Stimulated activated CD4-positive, alpha-beta T cell treated with anti-CD3 and anti-CD28 coated beads, TNF-alpha, amount 100 ng/mL, for 24 hours (primary cell): ENCODE data around the gene KCND1.

Experiments used
- DNase-seq, 3 experiments: peaks; one replicate each; pipeline ENCODE4 v3.0.0-alpha.2; 2020; ENCODE audit warnings: low read depth in 3 of 3

Gene KCND1

DNA sequence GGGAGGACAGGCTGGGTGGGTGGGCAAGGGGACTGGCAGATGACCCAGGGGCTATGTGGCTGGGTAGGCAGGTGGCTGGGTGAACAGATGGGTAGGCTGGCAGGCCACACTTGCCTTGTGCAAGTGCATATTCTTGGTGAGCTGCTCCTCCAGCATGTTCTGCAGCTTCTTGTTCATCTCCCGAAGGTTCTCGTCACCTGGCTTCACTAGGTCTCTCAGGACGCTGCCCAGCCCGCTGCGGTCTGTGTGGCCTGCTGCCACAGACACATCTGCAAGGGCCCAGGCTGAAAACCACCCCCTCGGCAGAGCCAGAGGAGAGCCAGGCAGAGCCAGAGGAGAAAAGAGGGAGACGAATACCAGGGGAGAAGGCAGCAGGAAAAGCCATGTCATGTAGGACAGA lies 3.4 kb upstream of the KCND1 start:
- DNase-seq: no peak

DNA sequence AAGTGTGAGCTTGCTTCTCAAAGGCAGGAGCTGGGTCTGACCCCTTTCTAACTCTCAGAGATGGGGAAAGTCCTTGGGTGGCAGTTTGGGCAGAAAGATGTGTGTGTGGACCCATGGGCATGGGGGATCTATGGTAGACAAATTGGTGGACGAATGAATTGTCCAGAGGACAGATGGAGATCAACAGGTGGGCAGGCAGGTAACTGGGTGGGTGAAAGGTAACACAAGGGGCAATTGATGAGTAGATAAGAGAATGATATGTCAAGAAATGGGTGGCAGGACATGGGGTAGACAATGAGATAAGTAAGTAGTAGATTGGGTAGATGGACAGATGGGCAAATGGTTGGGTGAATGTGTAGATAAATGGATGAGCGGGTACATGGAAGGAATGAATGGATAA lies 2.9 kb upstream of the KCND1 start:
- no peak for DNase-seq

DNA sequence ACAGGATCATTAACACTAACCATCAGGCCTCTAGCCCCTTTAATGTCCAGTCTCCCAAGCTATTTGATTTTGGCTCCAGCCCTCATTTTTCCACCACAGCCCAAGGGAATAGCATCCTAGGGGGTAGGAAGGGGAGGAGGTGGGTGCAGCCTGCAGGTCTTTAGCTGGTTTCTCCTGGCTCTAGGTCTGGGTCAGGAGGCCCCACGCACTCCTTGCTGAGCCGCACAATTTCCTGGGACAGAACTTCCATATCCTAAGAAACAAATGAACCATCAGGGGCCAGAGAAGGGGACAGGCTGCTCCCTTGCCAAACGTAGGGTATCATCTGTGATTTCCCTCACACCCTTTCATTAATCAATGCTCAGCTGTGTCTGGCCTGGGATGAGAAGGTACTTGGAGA lies 2.4 kb upstream of the KCND1 start:
- no peak for DNase-seq

DNA sequence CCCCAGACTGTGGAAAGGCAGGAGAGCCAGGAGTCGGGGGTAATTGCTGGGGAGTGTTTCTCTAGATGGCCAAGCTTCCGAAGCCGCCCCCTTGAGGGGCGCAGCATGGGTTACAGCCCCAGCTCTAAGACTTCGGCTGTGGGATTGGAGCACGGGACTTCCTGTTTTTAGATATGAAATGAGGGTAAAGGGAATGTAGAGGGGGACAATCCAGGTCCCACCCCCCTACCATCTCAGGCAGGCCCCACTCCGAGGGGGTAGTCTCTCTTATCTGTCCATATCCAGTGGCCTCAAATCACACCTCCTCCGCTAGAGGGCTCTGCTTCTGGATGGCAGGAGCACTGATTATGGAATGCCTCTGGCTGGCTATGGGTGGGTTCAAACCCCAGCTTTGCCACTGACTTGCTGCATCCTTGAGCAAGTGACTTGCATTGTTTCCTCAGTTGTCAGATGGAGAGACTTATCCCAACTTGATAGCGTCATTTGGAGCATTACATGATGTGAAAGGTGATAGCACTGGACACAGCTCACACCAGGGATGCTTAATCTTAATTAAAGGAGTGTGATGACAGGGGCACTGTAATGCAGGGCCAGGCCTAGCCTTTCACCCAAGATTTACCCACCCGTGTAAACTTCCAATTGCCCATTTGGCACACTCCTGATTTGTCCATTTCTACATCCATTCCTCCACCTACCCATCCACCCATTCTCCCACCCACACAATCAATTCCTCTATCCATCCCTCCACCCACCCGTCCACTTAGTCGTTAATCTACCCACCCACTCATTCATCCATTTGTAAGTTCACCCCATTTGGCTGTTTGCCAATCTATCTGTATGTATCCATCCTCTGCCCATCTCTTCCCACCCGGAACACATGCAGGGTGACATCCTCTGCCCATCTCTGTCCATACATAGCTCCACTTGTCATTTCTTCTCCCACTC lies 848 bp upstream of the KCND1 start:
- DNase-seq: peak in 1 of 3 experiments; percentile 12

DNA sequence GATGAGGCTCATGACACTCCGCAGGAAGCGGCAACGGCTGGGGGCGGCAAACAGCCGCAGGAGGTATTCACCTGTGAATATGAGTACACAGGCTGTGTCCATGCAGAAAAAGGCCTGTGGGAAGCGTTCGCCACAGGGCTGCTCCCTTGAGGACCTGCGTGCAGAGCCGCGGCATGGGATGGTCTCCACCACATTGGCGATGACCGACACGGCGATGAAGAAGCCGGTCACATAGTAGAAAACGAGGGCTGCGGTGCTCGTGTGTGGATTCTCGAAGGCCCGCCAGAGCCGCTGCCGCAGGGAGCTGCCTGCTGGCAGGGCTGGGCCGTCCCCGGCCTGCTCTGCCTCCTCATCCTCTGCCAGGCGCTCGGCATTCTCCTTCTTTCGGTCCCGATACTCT lies 2.2 kb downstream of the KCND1 start:
- DNase-seq: no peak

DNA sequence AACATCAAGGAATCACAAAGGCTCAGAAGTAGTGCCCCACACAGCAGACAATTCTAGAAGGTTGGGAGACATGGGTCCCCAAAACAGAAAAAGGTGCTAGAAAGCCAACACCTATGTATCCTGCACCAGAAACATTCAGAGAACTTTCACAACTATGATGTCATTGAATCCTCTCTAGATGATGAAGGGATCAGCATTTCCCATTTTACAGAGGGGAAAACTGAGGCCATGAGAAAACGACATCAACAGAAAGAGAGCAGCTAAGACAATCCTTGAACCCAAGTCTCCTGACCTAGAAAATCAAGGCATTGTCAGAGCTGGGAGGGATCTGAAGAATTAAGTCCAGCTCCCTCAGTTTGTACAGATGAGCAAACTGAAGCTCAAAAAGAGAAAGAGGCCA lies 3.3 kb downstream of the KCND1 start:
- DNase-seq: no peak

DNA sequence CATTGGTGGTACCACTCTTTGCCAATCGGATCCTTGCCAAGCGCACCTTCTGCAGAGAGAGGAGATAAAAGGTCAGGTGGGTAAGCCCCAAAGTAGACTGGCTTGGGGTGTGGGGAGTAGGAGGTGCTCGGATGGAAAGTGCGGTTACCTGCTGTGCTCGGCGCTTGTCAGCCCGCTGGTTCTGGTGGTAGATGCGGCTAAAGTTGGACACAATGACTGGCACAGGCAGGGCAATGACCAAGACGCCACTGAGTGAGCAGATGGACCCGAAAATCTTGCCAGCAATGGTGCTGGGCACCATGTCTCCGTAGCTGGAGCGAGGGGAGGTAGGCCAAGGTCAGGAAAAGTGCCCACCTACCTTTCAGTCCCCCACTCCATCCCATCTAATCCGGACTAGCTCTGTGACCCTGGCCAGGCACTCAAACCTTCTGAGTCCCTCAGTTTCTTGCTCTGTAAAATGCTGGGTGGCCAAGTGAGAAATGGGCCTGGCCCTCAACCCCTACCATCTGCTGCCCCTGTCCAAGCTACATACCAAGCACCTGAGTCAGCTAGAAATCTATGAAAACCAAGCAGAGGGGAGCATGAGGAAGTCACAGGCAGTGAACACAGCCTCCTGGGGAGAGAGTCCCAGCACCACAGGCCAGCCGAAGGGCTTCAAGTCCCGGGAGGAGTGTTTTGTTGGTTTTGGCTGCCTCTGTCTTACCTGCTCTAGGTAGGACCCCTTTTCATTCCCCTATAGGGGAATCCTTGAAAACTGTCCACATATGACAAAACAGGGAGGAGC lies 4.7 kb downstream of the KCND1 start:
- DNase-seq: no peak

DNA sequence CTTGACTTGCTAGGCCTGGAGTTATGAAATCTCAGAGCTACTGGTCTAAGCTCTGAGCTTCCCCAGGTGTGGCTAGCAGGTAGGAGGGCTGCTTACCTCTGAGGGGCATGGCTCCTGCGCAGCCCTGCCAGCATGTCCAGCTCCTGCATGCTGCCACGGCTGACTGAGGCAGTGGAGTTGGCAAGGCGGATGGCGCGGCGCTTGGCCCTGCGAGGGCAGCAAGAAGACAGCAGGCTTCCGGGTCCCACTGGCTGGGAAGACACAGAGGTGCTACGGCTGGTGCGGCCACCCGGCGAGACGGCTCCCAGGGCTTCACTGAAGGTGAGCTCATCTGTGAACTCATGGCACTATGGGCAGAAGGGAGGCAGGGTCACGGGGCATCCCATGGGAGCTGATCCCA lies 5.7 kb downstream of the KCND1 start:
- DNase-seq: no peak

DNA sequence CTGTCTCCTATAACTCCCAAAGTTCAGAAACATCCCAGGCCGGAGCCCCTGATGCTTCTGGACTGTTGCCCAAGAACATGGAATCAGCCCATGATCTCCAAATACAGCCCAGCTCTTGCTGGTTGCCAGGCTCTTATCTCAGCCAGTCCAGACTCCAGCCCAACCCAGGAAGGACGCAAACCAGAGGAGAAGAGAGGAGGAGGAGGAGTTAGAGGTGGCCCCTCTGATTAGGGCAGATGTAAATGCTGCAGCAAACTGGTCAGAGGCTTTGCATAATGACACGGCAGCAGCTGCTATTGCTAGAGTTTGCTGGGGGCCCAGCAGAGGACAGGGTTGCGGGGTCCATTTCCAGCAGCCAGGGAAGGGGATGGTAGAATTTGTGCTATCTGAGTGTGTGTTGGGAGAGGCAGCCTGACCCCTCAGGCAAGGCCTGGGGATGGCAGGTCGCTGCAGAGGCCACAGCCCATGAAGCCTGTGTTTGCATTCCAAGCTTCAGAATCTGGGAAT lies 10.0 kb downstream of the KCND1 start:
- no peak for DNase-seq

DNA sequence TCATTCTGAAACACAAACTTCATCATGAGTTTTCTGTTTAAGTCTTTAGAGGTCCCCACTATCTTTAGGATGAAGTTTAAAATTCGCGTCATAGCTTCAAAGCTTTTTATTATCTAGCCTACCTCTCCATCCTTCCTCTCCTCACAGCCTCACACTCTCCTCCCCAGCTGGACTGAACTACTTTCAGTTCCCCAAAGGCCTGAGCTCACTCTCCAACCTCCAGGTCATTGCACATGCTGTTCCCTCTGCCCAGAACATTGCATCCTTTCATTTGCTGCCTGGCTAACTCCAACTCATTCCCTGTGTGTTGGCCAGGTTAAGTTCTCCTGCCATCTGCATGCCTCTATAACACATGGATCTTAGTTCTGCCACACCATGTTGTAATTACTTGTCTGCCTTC lies 11.4 kb downstream of the KCND1 start:
- no peak for DNase-seq

DNA sequence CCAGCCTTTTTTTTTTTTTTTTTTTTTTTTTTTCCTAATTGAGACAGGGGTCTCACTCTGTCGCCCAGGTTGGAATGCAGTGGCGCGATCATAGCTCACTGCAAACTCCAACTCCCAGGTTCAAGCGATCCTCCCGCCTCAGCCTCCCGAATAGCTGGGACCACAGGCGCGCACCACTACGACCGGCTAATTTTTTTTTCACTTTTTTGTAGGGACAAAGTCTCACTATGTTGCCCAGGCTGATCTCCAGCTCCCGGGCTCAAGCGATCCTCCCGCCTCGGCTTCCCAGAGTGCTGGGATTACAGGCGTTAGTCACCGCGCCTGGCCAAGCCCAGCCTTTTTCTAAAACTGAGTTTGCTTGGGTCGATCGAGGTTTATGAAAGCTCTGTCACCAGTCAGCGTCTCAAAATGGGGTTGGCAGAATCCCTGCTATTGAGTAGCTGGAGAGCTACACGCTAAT lies 13.0 kb downstream of the KCND1 start:
- no peak for DNase-seq

DNA sequence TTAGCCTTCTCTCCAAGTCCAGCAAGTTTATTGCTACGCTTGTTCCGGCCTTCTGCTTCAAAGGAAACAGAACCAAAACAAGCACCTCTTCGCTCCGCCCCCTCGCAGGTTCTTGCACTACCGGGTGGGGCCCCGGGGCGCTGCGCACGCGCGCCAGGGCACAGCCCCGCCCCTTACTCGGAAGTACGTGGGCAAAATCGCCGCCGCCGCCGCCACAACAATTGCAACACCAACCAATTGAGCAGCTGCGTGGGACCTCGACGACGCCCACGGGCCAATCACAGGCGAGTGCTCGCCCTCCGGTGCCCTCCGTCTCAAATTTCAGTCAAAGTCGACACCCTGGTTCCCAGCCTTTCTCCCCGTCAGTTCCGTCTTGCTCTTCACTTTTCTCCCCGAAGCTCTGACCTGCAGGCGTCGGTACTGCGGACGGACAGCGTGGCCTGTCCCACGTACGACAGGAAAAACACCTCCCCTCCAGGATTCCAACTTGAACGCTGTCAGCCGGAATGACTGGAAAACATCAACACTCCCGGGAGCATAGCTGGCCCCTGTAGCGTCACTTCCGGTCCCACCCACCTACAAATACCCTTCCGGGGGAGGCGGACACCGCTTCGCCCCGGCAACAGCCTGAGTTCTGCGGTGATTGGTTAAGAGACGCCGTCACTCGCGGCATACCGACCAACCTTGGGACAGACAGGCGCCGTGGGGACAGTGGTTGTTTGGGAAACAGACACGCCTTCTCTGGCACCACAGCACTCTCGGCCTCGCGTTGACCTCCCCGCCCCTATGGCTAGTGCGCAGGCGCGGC lies 13.6 kb downstream of the KCND1 start:
- DNase-seq: peak; percentile 79 to 89 (median 86)

DNA sequence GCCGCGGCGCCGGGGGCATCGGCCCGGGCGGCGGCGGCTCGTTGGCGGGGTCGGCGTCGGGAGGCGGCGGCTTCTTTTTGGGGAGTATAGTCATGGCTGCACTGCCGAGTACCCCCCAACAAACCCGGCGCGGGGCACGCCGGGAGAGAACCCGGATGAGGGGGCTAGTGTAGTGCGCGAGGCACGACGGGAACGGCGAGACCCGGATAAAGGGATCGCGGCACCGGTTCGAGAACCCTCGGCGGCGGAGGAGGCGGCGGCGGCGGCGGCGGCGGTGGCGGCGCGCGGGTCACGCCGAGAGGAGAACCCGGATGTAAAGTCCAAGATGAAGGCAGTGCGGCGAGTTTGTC lies 14.2 kb downstream of the KCND1 start, which contains the start of gene OTUD5:
OTUD5 (minus strand) TSS at position 131 of the 350 bp plus-strand sequence; CDS start at position 94, 37 bp downstream.
- DNase-seq: peak; percentile 35 to 70 (median 57)

DNA sequence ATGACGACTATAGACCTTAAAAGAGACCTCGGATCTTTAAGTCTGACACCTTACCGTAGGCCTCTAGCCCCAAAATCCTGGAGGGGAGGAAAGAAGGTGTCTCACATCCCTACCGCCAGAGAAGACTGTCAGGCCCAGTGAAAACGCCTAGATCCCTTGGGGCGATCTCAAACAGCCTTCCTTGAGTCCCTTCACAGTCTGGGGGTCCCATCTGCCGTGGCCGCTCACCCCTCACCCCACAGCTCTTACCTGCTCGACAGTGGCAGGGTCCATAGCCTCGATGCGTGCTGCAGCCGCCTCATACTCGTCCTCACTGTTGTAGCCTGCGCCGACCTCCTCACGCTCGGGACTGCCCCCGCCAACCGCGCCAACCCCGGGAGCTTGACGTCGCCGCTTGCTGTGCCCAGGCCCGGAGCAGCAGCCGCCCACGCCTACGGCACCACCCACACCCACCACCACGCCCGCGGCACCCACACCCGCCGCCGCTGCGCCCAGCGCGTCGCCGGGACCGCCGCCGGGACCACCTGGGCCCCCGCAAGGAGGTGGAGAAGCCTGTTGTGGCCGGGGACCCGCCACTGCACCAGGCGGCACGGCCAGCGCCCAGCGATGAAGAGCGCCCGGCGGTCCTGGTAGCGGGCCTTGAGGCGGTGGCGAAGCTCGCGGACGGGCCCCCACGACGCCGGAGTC lies 14.8 kb downstream of the KCND1 start:
- peak in 1 of 3 experiments; percentile 50 for DNase-seq

DNA sequence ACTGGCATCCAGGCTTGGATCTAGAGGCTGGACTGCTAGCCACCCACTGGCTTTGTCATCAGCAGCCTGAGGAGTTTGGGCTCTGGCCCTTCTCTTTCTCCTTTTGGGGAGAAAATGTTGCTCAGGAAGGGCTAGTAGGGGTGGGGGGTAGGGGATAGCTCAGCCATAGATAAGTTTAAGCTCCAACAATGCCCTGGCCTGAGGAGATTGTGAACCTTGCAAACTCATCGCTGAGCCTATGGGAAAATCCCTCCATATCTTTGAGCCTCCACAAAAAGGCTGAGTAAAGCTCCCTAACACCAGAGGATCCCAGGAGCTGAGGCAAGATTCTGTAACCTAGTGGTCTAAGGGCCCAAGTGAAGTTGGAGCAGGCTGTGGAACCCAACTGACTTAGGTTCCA lies 23.1 kb downstream of the KCND1 start:
- no peak for DNase-seq

DNA sequence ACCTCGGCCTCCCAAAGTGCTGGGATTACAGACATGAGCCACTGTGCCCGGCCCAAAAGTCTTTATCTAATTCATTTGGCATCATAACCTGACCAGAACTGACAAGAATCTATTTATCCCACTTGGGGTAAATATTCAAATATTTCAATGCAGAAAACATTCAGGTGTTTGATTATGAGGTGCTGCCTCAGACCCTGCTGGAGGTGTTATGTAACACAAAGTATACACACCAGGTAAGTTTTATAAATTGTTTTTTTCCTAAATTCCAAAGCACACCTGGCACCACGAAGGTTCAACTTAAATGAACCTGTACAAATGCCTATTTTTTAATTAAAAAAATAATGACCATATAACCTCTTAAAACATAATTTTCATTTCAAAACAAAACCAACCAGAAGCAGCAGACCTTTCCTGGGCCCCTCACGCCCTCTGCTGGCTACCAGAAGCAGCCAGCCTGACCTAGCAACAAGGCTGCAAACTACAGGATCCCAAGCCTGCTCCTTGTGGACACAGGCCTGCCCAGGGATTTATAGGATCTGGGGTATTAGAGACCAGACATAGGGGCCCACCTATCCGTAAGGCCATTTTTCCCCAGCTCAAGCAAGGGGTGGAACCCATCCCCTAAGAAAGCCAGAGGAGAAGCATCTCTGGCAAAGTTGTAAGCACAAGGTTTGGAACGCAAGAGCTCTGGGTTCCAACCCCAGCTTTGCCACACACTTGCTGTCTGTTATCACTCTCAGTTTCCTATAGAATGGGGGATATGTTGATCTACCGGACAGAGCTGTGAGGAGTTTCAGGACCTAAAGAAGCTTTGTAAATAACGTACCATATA lies 25.9 kb downstream of the KCND1 start:
- DNase-seq: no peak

DNA sequence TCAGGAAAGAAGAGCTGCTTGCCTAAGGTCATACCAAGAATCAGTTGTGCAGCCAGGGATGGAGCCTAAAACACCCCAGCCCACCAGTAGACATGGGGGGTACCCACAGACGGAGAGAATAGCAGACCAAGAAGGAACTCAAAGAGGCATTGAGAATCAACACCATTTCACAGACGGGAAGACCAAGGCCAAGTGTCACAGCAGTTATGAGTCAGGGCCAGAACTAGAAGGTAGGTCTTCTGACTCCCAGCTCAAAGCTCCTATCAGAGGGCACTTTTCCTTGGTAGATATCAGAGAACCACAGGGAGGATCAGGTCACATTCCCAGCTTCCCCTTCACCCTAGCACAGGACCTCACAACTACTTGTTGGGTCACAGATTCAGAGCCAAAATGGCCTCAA lies 28.7 kb downstream of the KCND1 start:
- no peak for DNase-seq

DNA sequence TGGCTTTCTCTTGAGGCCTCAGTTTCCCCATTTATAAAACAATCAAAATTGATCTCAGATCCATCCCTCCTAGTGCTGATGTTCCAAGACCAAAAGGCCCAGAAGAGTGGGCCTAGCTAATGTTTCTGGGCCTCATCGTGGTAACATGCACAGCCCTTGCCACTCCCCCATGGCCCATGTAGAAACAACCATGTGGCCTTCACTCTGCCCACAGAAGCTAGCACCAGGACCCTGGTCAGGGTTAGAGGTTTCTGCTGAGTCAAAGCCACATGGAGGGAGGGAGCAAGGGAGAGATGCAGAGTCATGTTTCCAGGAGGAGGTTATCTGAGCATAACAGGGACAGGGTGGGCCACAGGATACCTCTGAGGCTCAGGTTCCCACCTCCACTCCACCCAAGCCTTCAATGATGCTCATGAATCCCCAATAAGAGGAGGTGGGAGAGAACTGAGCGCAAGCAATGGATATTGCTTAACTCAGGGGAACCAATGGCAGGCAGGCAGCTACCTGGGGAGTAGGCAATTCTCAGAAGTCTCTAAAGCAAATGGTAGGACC lies 31.2 kb downstream of the KCND1 start:
- no peak for DNase-seq

DNA sequence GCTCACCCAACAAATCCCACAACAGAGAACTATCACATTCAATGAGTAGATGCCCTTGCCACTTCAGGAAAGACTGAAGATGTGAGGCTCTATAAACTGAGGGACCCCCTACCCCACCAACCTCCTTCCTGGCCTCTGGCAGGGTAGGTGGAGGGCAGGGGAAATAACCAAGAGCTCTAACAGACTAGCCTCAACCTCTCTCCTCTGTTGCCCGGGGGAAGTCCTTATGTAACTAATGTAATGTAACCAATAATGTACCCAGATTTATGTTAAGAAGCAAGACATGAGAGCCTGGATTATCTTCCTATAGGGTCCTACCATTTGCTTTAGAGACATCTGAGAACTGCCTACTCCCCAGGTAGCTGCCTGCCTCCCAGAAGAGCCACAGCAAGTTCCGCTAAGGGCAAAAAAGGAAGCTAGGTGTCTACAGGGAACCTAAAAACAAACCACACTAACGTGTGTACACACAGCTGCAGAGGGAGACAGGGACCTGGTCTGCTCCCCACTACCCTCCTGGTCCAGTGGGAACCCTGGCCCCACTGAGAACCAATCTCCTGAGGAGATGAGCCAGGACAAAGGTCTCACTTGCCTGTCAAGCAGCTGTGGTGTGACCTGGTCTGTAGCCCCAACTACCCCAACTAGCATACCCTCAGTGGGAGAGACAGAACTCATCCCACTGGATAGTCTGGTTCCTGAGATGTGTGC lies 32.0 kb downstream of the KCND1 start:
- DNase-seq: no peak
